ENCODE measurements around the gene GPR141. TPM values are rescaled to one million over a fixed set of nuclear protein-coding genes. Genes with fewer than 3 reads are reported as not detected.

The GPR141 gene
- total RNA-seq, 1 donor = not detected

DNA sequence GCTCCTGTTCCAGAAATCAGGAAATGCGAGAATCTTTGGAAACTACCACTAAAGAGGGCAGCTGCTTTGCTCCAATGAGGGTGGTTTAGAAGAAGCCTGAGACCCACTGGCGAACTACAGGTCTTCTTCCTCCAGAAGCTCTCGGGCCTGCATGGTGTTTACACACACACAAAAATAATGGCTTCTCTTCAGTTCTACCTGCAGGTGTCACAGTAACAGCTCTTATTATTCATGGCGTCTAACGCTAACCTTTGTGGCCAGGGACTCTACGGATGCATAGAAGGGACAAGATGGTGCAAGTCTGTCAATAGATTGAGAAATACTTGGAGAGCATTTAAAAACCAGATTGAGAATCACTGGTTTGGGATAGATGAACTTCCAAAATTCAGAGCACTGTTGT, 22.4 kb downstream of the GPR141 start:
- H4K20me1 ChIP-seq (ENCODE audit: insufficient read depth, low read length) = no peaks in the 10 kb centered on the region
- DNase-seq (ENCODE audit: insufficient read length, low spot score, missing footprints) = no peak
- no peaks in the 10 kb centered on the region for H3K9me3 ChIP-seq (ENCODE audit: low read depth, low read length)
- no peaks in the 10 kb centered on the region for H3K36me3 ChIP-seq (ENCODE audit: insufficient read depth, low read length)
- no peak overlapping the region for H3K4me3 ChIP-seq (ENCODE audit: insufficient read depth, low read length)
- H3K79me2 ChIP-seq (ENCODE audit: insufficient read depth, low read length) = no peaks in the 10 kb centered on the region
- H3K4me1 ChIP-seq (ENCODE audit: insufficient read depth, low read length) = no peaks in the 10 kb centered on the region
- H2AFZ ChIP-seq (ENCODE audit: low read length) = no peak overlapping the region
- no peak overlapping the region for H3K4me2 ChIP-seq (ENCODE audit: insufficient read depth, low read length)
- H3K27ac ChIP-seq (ENCODE audit: low read depth, low read length) = no peak overlapping the region
- H3K27me3 ChIP-seq (ENCODE audit: insufficient read depth, low read length) = no peaks in the 10 kb centered on the region
- TF ChIP-seq, protein P1, sequence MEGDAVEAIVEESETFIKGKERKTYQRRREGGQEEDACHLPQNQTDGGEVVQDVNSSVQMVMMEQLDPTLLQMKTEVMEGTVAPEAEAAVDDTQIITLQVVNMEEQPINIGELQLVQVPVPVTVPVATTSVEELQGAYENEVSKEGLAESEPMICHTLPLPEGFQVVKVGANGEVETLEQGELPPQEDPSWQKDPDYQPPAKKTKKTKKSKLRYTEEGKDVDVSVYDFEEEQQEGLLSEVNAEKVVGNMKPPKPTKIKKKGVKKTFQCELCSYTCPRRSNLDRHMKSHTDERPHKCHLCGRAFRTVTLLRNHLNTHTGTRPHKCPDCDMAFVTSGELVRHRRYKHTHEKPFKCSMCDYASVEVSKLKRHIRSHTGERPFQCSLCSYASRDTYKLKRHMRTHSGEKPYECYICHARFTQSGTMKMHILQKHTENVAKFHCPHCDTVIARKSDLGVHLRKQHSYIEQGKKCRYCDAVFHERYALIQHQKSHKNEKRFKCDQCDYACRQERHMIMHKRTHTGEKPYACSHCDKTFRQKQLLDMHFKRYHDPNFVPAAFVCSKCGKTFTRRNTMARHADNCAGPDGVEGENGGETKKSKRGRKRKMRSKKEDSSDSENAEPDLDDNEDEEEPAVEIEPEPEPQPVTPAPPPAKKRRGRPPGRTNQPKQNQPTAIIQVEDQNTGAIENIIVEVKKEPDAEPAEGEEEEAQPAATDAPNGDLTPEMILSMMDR (IDR thresholded peaks at IDR 0.05; ENCODE audit: extremely low read depth, low read depth, low read length) = no peak

DNA sequence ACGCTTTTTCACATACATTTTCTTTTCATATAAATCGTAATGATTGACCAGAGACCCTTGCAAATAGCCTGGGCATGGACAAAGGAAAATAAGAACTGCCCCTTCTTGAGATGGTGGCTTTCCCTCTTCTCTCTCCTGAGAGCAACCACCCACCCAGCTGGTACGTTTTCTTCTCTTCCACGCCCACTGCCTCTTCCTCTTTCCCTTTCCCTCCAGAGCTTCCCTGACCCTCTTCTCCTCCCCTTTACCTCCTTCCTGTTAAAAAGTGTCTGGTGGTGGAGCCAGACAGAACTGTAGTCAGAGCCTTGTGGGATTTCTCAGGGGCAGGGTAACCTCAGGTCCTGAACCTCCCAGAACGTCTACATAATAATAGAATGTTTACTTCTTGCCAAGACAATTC, 23.2 kb downstream of the GPR141 start:
- Histone ChIP-seq H3K79me2 (ENCODE audit: insufficient read depth, low read length) (no peaks in the 10 kb centered on the region), H3K27ac (ENCODE audit: low read depth, low read length) (no peak overlapping the region), H4K20me1 (ENCODE audit: insufficient read depth, low read length) (no peaks in the 10 kb centered on the region), H3K36me3 (ENCODE audit: insufficient read depth, low read length) (no peaks in the 10 kb centered on the region), H3K9me3 (ENCODE audit: low read depth, low read length) (no peaks in the 10 kb centered on the region), H3K4me3 (ENCODE audit: insufficient read depth, low read length) (no peak overlapping the region), H3K4me2 (ENCODE audit: insufficient read depth, low read length) (no peak overlapping the region), H2AFZ (ENCODE audit: low read length) (no peak overlapping the region), H3K27me3 (ENCODE audit: insufficient read depth, low read length) (no peaks in the 10 kb centered on the region), H3K4me1 (ENCODE audit: insufficient read depth, low read length) (no peaks in the 10 kb centered on the region)
- TF ChIP-seq, protein P1 (IDR thresholded peaks at IDR 0.05; ENCODE audit: extremely low read depth, low read depth, low read length) = no peak
- DNase-seq (ENCODE audit: insufficient read length, low spot score, missing footprints) = no peak

DNA sequence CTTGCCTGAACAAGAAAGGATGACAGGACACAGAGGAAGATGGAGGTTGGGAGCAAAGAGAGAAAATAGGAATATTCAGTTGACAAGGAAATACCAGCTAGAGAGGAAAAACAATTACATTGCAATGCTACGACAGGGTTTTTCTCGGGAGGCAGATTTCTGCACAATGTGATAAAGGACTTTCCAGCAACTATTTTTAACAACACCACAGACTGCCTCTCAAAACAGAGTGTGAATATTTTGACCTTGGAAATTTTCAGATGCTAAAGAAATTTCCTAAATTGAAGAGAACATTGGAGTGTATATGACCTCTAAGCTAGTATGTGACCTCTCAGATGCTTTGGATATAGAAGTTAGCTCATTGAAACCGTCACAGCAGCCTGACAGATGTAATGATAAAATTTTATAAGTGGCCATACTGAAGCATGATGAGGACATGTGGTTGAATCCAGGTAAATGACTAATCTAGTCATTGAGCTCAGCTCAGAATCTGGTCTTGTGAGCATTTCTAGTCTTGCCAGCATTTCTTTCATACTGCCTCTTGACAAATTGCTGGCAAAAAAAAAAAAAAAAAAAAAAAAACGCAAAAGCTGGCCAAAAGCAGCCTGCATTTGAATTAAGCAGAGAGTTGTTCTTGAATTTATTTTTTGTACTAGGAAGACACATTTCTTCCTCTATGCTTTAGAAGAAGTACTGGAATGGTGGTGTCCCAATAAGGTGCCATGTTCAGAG, 24.4 kb downstream of the GPR141 start:
- TF ChIP-seq, protein P1 (IDR thresholded peaks at IDR 0.05; ENCODE audit: extremely low read depth, low read depth, low read length) = no peak
- Histone ChIP-seq H3K79me2 (ENCODE audit: insufficient read depth, low read length) (no peaks in the 10 kb centered on the region), H4K20me1 (ENCODE audit: insufficient read depth, low read length) (no peaks in the 10 kb centered on the region), H3K27me3 (ENCODE audit: insufficient read depth, low read length) (no peaks in the 10 kb centered on the region), H3K4me3 (ENCODE audit: insufficient read depth, low read length) (no peak overlapping the region), H3K36me3 (ENCODE audit: insufficient read depth, low read length) (no peaks in the 10 kb centered on the region), H3K9me3 (ENCODE audit: low read depth, low read length) (no peaks in the 10 kb centered on the region), H3K4me1 (ENCODE audit: insufficient read depth, low read length) (no peaks in the 10 kb centered on the region), H2AFZ (ENCODE audit: low read length) (no peak overlapping the region), H3K4me2 (ENCODE audit: insufficient read depth, low read length) (no peak overlapping the region), H3K27ac (ENCODE audit: low read depth, low read length) (no peak overlapping the region)
- DNase-seq (ENCODE audit: insufficient read length, low spot score, missing footprints) = no peak

DNA sequence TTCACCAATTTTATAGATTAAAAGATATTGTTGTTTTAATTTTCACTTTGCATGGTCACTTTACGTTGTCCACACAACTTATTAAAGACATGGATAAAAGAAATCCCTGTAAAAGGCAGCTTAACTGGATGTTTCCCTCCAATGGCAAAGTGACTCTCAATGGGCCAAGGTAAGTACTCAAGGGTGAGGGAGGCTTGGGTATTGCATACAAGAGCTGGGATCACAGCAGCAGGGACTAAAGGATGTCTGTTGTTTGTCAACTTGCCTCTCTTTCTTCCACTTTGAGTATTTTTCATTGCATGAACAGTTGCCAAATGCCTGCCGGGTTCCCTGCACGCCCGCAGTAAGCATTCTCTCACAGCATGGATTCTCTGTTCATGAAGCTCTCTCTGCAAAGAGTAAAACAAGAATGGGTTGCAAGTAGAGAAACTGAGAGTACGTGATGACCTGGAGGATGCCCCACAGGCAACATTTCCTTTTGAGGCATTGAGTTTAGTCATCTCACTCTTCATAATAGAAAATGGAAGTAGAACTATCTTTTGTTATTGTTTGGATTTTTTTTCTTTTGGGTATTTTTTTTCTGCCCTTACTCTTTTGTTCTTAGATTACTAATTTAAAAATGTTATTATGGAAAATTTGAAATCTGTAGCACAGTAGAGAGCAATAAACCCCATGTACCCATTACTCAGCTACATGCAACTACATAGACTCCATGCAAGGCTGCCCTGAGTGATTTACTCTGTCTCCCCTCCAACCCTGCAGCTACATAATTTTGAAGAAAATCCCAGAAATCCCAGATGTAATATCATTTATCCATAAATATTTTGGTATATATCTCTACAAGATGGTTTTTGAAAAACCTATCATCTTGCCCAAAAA, 26.3 kb downstream of the GPR141 start:
- DNase-seq (ENCODE audit: insufficient read length, low spot score, missing footprints) = no peak
- no peaks in the 10 kb centered on the region for H3K9me3 ChIP-seq (ENCODE audit: low read depth, low read length)
- no peaks in the 10 kb centered on the region for H3K4me1 ChIP-seq (ENCODE audit: insufficient read depth, low read length)
- H2AFZ ChIP-seq (ENCODE audit: low read length) = no peak overlapping the region
- H3K4me3 ChIP-seq (ENCODE audit: insufficient read depth, low read length) = no peak overlapping the region
- H3K27ac ChIP-seq (ENCODE audit: low read depth, low read length) = no peak overlapping the region
- H3K4me2 ChIP-seq (ENCODE audit: insufficient read depth, low read length) = no peak overlapping the region
- H3K79me2 ChIP-seq (ENCODE audit: insufficient read depth, low read length) = no peaks in the 10 kb centered on the region
- no peaks in the 10 kb centered on the region for H3K36me3 ChIP-seq (ENCODE audit: insufficient read depth, low read length)
- no peaks in the 10 kb centered on the region for H4K20me1 ChIP-seq (ENCODE audit: insufficient read depth, low read length)
- TF ChIP-seq, protein P1 (IDR thresholded peaks at IDR 0.05; ENCODE audit: extremely low read depth, low read depth, low read length) = no peak
- H3K27me3 ChIP-seq (ENCODE audit: insufficient read depth, low read length) = no peaks in the 10 kb centered on the region
